ENCODE results near the gene ZNF714. TPM values are rescaled to one million over a fixed set of nuclear protein-coding genes. Genes with fewer than 3 reads are reported as not detected.

The ZNF714 gene
- 2.2 to 3.8 TPM (median 3.1 TPM) in 5 replicates for total RNA-seq (2022; extraction: Qiagen RNA extraction; ENCODE audit: low read depth)

DNA sequence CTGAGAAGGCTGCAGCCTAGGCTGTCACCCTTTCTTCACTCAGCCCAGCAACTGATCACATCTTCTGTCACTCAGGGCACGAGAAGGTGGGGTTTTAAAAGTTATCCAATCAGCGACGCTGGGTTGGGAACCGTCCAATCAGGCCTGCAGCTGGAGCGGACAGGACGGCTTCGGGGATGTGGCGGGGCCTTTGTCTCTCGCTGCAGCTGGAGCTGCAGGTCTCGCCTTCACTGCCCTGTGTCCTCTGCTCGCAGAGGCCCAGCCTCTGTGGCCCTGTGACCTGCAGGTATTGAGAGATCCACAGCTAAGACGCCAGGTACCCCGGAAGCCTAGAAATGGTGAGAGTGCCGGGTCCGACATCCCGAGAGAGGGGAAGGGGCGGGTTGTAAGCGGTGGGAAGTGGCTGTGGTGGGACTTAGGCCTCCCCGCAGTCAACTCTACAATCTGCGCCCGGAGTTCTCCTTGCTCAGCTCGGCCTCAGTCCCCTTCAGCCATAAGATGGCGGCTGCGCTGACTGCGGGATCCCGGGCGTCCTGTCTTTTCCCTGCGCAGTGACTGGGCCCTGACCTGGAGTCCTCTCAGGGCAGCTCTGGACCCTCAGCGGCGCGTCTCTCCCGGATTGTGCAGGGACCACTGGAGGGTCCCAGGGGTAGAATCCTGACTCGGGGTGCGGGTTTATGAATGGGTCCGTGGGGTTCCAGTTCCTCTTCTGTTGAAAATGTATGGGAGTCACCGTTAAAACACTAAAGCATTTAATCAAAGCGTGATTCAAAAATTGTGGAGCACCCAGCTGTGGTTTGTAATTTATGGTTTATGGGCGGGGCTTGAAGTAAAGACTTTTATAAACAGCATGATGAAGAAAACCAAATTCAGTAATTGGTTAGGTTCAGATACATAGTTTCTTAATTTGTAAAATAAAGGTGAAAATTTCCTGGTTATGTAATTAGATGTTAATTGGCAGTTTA lies at the start of gene ZNF714:
TSS of gene ZNF714 (plus strand) at position 193 of the 965 bp plus-strand sequence. CDS start 16,066 bp downstream, outside the sequence.

DNA sequence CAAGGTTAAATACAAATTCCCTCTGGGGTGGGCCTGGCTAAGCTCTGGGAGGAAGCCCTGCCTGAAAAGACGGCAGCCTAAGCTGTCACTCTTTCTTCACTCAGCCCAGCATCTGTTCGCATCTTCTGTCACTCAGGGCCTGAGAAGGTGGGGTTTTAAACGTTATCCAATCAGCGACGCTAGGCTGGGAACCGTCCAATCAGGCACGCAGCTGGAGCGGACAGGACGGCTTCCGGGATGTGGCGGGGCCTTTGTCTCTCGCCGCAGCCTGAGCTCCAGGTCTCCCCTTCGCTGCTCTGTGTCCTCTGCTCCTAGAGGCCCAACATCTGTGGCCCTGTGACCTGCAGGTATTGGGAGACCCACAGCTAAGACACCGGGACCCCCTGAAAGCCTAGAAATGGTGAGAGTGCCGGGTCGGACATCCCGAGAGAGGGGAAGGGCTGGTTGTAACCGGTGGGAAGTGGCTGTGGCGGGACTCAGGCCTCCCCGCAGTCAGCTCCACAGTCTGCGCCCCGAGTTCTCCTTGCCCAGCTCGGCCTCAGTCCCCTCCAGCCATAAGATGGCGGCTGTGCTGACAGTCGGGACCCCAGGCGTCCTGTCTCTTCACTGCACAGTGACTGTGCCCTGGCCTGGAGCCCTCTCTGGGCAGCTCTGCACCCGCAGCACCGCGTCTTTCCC lies 59.9 kb downstream of the ZNF714 start, which contains the start of gene ZNF431:
TSS of gene ZNF431 (plus strand) at position 254 of the 678 bp plus-strand sequence. CDS start at position 398, 144 bp downstream.

Other genes with a start within 250 kb of the ZNF714 start
- gene ZNF85, start 159.0 kb upstream of the ZNF714 start, total RNA-seq (2022; extraction: Qiagen RNA extraction; ENCODE audit: low read depth), result 0.16 TPM in 1 of 5 replicates, not detected in the others
- 1.1 to 3.6 TPM (median 1.9 TPM) in 5 replicates for gene ZNF430, start 61.5 kb upstream of the ZNF714 start, total RNA-seq (2022; extraction: Qiagen RNA extraction; ENCODE audit: low read depth)
- 2.9 to 4.1 TPM (median 3.7 TPM) in 5 replicates for gene ZNF431, start 59.8 kb downstream of the ZNF714 start, total RNA-seq (2022; extraction: Qiagen RNA extraction; ENCODE audit: low read depth)
- 0.55 to 1.5 TPM (median 1.1 TPM) in 5 replicates for gene ZNF708, start 247.2 kb downstream of the ZNF714 start, total RNA-seq (2022; extraction: Qiagen RNA extraction; ENCODE audit: low read depth)

Data from A549 treated with ZK216348 at 1 μM for 4 hours (cell line).